ENCODE data around the gene CITED4. TPM values are rescaled to one million over a fixed set of nuclear protein-coding genes. Genes with fewer than 3 reads are reported as not detected.
A peak's percentile ranks its signal among the peaks of the same experiment; 100 is the strongest.

Gene CITED4
- total and polyA plus RNA-seq, 8 donors = 2.4 to 6.9 (median 3.5) TPM

DNA sequence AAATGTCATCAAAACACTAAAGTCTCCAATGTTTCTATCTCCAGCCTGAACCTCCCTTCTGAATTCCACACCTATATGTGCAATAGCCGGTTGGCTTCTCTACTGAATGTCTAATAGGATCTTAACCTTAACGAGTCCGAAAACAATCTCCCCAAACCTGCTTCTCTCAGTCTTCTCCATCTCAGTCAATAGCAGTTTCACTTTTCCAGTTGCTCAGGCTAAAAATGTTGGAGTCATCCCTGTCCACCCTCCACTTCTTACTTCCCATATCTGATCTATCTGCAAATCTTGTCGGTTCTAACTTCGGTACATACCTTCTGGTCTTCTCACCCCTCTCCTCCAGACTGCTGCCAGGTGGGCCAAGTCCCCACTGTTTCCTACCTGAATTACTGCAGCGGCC is 25.5 kb upstream of the CITED4 start:
- no peak overlapping the region for H3K4me3 ChIP-seq
- H3K9me3 ChIP-seq = no peaks in the 10 kb centered on the region
- H3K27ac ChIP-seq = no peak overlapping the region
- peaks cover 0 to 5% of the 10 kb centered on the region in 2 donors for H3K4me1 ChIP-seq
- no peaks in the 10 kb centered on the region for H3K36me3 ChIP-seq
- peaks cover 17 to 34% of the 10 kb centered on the region in 2 donors for H3K27me3 ChIP-seq
- ATAC-seq (no peak), DNase-seq (no peak)
- intact Hi-C loops (cut with DNase I) = no loop called here
- TF ChIP-seq, protein P1, sequence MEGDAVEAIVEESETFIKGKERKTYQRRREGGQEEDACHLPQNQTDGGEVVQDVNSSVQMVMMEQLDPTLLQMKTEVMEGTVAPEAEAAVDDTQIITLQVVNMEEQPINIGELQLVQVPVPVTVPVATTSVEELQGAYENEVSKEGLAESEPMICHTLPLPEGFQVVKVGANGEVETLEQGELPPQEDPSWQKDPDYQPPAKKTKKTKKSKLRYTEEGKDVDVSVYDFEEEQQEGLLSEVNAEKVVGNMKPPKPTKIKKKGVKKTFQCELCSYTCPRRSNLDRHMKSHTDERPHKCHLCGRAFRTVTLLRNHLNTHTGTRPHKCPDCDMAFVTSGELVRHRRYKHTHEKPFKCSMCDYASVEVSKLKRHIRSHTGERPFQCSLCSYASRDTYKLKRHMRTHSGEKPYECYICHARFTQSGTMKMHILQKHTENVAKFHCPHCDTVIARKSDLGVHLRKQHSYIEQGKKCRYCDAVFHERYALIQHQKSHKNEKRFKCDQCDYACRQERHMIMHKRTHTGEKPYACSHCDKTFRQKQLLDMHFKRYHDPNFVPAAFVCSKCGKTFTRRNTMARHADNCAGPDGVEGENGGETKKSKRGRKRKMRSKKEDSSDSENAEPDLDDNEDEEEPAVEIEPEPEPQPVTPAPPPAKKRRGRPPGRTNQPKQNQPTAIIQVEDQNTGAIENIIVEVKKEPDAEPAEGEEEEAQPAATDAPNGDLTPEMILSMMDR (IDR thresholded peaks at IDR 0.05) = no peak

DNA sequence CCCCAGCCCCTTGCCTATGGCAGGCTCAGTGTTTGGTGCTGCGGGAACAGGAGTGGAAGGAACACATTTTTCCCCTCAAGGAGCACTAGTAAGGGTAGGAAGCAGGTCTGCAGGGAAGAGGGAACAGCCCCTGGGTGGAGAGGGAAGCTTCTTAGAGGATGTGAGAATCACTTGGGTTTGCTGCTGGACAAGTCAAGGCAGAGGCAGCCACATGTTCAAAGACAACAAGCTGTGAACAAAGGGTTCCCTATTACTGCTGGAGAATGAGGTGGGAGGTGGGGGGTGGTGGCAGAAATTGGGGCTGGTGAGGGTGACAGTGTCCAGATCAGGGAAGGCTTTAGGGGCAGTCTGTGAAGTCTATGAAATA is 24.8 kb upstream of the CITED4 start:
- Histone ChIP-seq H3K4me3 (no peak overlapping the region), H3K9me3 (no peaks in the 10 kb centered on the region), H3K27ac (no peak overlapping the region), H3K4me1 (peaks cover 0 to 5% of the 10 kb centered on the region in 2 donors), H3K27me3 (peaks cover 17 to 39% of the 10 kb centered on the region in 2 donors), H3K36me3 (no peaks in the 10 kb centered on the region)
- ATAC-seq = no peak
- intact Hi-C loops (cut with DNase I) = no loop called here
- TF ChIP-seq, protein P1 (IDR thresholded peaks at IDR 0.05) = no peak
- no peak for DNase-seq

DNA sequence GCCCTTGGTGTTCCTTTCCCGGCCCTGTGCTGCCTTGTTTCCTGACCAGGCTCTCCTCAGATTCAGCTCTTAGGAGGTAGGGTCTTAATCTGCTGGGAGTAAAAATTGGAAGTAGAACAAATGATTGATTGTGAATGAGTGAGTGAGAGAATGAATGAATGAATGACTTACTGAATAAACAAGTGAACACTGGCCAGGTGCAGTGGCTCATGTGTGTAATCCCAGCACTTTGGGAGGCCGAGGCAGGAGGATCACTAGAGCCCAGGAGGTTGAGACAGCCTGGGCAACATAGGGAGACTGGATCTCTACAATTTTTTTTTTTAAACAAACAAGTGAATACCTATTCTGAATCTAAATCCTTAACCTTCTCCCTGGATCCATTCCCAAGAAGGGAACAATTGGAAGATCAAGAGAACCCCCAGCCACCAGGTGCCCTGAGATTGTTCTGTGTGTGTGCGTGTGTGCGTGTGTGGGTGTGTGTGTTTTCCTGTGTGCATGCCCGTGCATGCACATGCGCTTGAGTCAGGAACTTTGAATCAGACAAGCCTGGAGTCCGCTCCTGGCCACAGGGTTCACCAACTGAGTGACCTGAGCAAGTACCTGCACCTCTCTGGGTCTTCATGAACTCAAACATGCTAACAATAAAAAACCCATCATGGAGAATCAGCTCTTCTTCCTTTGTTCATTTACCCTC is 24.3 kb upstream of the CITED4 start:
- Histone ChIP-seq H3K27ac (no peak overlapping the region), H3K36me3 (no peaks in the 10 kb centered on the region), H3K9me3 (no peaks in the 10 kb centered on the region), H3K4me3 (no peak overlapping the region), H3K27me3 (peaks cover 17 to 39% of the 10 kb centered on the region in 2 donors), H3K4me1 (peaks cover 0 to 5% of the 10 kb centered on the region in 2 donors)
- intact Hi-C loops (cut with DNase I) = no loop called here
- ATAC-seq = no peak
- no peak for DNase-seq
- TF ChIP-seq, protein P1 (IDR thresholded peaks at IDR 0.05) = no peak

DNA sequence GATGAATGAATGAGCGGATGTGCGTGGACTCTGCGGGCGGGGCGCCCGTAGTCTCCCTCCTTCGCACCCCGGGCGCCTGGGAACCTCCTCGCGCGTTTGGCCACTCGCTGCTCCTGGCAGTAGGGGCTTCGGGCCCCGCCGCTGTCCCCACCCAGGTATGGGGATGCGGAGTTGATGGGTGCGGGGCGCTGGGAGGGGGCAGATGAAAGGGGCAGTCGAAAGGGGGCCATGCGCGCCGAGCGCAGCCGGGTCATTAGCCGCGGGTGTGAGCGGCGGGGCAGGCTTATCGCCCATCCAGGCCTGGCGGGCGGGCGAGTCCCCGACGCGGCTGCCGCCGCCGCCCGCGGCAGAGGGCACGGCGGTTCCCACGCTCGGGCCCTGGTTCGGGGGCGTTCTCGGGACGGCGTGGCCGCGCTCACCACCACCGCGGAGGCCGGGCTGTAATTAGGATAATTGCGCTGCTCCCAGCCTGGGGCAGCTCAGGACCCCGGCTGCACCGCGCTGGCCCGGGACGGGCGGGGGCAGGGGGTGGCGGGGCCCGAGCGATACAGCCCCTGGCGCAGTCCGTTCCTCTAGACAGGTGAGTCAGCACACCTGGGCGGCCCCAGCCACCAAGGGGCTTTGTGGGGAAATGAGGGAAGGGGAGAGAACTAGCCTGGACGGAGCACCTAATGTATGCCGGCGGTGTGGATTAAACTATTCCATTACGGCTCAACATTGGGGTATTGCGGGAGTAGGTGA is 22.1 kb upstream of the CITED4 start:
- Histone ChIP-seq H3K9me3 (no peaks in the 10 kb centered on the region), H3K36me3 (no peaks in the 10 kb centered on the region), H3K27me3 (peaks cover 17 to 39% of the 10 kb centered on the region in 2 donors), H3K4me3 (no peak overlapping the region), H3K27ac (no peak overlapping the region), H3K4me1 (peaks cover 0 to 5% of the 10 kb centered on the region in 2 donors)
- DNase-seq (peak in 1 of 4 donors; percentile 79), ATAC-seq (no peak)
- intact Hi-C loops (cut with DNase I) = no loop called here
- TF ChIP-seq, protein P1 (IDR thresholded peaks at IDR 0.05) = no peak

DNA sequence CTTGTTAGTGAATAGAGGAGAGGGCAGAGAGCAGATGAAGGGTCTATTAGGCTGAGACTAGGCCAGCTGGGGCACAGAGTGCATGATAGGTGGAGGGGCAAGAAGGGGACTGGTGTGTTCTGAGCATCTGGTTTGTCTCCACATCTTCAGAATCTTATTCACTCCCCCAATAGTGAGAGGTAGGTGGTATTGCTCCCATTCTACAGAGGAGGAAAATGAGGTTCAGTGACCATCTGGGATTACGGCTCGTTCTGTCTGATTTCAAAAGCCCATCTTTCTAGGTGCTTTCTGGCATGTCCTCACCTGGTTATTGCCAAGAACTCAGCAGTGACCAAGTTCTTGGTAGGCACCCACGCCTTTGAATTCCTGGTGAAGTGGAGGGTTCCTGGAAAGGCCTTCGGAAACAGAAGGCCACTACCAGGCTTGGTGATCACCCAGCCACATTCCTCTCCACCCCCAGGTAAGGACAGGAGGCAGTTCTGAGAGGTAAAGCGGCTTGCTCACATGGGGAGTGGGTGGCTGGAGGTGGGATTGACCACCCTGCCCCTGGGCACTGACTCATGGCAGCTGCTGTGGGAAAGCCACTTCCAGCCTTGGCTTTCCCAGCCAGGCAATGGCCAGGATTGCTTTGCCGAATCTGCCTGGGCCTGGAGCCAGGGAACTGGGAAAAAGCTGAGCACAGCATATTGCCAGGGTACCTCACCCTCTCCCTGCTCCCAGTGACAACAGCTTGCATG is 18.8 kb upstream of the CITED4 start:
- no peak for ATAC-seq
- intact Hi-C loops (cut with DNase I) = no loop called here
- TF ChIP-seq, protein P1 (IDR thresholded peaks at IDR 0.05) = no peak
- Histone ChIP-seq H3K4me3 (no peak overlapping the region), H3K9me3 (peaks cover 0 to 7% of the 10 kb centered on the region in 2 donors), H3K4me1 (peaks cover 3 to 23% of the 10 kb centered on the region in 2 donors), H3K27ac (no peak overlapping the region), H3K36me3 (no peaks in the 10 kb centered on the region), H3K27me3 (peaks cover 17 to 38% of the 10 kb centered on the region in 2 donors)
- DNase-seq = no peak

Measured in left lung (tissue), 10 donors.